ENCODE results near the gene CPLX3. TPM values are rescaled to one million over a fixed set of nuclear protein-coding genes. Genes with fewer than 3 reads are reported as not detected.

The CPLX3 gene
- total and polyA plus RNA-seq, 10 of the 15 experiments (the other 5 are each of a cell fraction or from before 2014, with no cell fraction given), result 0.02 to 0.04 TPM; not detected in 8

DNA sequence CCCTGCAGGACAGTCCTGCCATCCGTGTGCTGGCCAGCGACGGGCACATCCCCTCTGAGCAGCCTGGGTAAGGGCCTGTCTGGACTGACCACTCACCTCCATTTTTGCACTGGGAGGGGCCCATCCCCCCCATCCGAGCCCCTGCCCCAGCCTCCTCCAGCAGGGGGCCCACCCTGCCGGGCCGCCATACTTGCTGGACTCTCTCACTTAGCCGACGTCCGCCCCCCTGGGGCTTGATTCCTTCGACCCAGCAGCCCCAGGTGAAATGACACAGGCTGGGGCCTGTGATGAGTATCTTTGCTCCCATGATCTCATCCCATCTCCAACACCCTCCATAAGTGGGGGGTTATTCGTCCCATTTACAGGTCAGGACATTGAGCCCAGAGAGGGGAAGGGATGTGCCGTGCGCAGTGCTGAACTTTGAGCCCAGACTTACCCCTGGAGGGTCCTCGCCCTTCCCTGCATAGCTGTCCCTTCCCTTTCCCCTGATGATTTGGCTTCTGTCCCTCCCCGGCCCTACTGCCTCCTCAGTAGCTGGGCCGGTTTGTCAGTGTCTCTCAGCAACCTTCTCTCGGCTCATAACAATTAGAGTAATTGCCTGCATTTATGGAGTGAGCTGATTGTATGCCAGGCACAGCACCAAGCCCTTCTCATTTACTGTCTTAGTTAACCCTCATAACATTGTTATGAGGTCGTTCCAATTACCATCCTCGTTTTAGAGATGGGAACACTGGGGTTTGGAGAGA is 9.6 kb upstream of the CPLX3 start (continued):
- no peak for TF ChIP-seq IRF3 (IDR thresholded peaks at IDR 0.05)

DNA sequence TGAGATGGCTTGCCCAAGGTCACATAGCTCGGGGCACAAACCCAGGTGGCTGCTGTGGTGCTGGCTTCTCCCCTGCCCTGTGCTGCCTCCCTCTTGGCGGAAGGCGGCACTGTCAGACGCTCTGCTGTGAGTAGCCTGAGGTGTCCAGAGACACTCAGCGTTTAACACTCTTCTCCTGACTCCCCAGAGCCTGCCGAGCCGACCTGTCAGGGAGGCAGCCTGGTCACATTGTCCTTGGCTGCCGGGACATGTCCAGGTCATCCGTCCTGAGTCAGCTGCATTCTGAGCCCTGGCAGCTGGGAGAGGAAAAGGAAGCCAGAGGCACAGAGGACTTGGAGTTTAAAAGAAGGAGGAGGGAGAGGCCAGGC is 9.1 kb upstream of the CPLX3 start:
- Histone ChIP-seq H3K79me2 (ENCODE audit: control insufficient read depth, insufficient read depth, low read length) (no peaks in the 10 kb centered on the region), H3K36me3 (ENCODE audit: control insufficient read depth in 2 of 2, insufficient read depth in 2 of 2, low read length in 1 of 2) (no peaks in the 10 kb centered on the region), H3K27me3 (replicated peaks in 1 of 2; ENCODE audit: control insufficient read depth in 2 of 2, insufficient read depth in 2 of 2, low read length in 1 of 2) (no peaks in the 10 kb centered on the region), H3K4me1 (ENCODE audit: control insufficient read depth, insufficient read depth, low read length) (peaks cover 16% of the 10 kb centered on the region), H3K4me2 (ENCODE audit: control insufficient read depth, insufficient read depth) (no peak overlapping the region), H3K4me3 (no peak overlapping the region), H4K20me1 (ENCODE audit: control insufficient read depth, insufficient read depth) (no peaks in the 10 kb centered on the region), H3K9me3 (replicated peaks; ENCODE audit: control insufficient read depth, insufficient read depth, low read length) (no peaks in the 10 kb centered on the region), H3K9ac (ENCODE audit: control insufficient read depth, insufficient read depth, low read length) (no peak overlapping the region), H2AFZ (ENCODE audit: control insufficient read depth, low read depth, low read length) (no peak overlapping the region), H3K27ac (ENCODE audit: control insufficient read depth, insufficient read depth) (no peak overlapping the region)
- FAIRE-seq (no peak), ATAC-seq (no peak), DNase-seq (ENCODE audit: low read depth, low spot score) (no peak)
- CTCF ChIA-PET, result interaction anchor here (0.6 to 1.7 kb wide), 5 partner anchors 10 to 183 kb away, joined by 3 to 7 read pairs (median 4); no protein-coding TSS in a partner anchor
- SMC1A ChIA-PET (ENCODE audit: uncharacterized antibody, unreplicated experiment), result no interaction called here
- in situ Hi-C loops (cut with MboI) (no loop called here), intact Hi-C loops (cut with micrococcal nuclease; ENCODE audit: unreplicated experiment) (no loop called here)
- TF ChIP-seq BMI1 (IDR thresholded peaks at IDR 0.05; ENCODE audit: borderline replicate concordance), result no peak
- BruUV-seq (replicated peaks), result no TSS peak
- POLR2A ChIA-PET, result interaction anchor here (1.1 kb wide), 1 partner anchor 26 kb away, joined by 3 read pairs; the partner anchor contains the start of gene ULK3
- RAD21 ChIA-PET (ENCODE audit: unreplicated experiment), result no interaction called here
- WGBS (ENCODE audit: insufficient coverage, insufficient replicate concordance, low lambda C conversion rate, missing lambda C conversion rate), result 69% methylated on average over 9 of the region's 9 CpGs

DNA sequence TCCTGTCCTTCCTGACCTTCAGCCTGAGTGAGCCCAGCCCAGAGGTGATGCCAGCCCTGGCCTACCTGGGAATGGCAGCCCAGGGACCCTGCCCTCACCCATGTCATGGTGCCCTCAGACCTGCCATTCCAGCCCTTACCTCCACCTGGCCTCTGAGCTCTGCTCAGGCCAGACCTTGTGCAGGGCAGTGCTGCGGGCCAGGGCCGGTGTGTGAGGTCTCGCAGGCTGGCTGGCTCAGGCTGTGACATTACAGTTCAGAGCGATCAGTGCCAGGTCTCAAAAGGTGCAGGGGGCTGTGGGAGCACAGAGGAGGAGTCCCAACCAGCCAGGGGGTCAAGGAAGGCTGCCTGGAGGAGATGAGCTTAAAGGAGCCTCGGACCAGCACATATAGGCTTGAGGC is 6.4 kb upstream of the CPLX3 start:
- intact Hi-C loops (cut with micrococcal nuclease; ENCODE audit: unreplicated experiment), result no loop called here
- ChIA-PET CTCF (interaction anchor here (1.5 to 2.3 kb wide), 3 partner anchors 49 to 131 kb away, joined by 3 to 12 read pairs (median 10); no protein-coding TSS in a partner anchor), RAD21 (ENCODE audit: unreplicated experiment) (no interaction called here), POLR2A (interaction anchor here (0.7 kb wide), 1 partner anchor 9 kb away, joined by 4 read pairs; no protein-coding TSS in a partner anchor), SMC1A (ENCODE audit: uncharacterized antibody, unreplicated experiment) (interaction anchor here (1.5 kb wide), 1 partner anchor 47 kb away, joined by 4 read pairs; no protein-coding TSS in a partner anchor)
- Histone ChIP-seq H3K9ac (ENCODE audit: control insufficient read depth, insufficient read depth, low read length) (no peak overlapping the region), H3K79me2 (ENCODE audit: control insufficient read depth, insufficient read depth, low read length) (no peaks in the 10 kb centered on the region), H2AFZ (ENCODE audit: control insufficient read depth, low read depth, low read length) (no peak overlapping the region), H3K27ac (ENCODE audit: control insufficient read depth, insufficient read depth) (no peak overlapping the region), H3K4me2 (ENCODE audit: control insufficient read depth, insufficient read depth) (no peak overlapping the region), H3K4me3 (no peak overlapping the region), H3K9me3 (replicated peaks; ENCODE audit: control insufficient read depth, insufficient read depth, low read length) (no peaks in the 10 kb centered on the region), H3K27me3 (replicated peaks in 1 of 2; ENCODE audit: control insufficient read depth in 2 of 2, insufficient read depth in 2 of 2, low read length in 1 of 2) (peaks cover 0 to under 1% of the 10 kb centered on the region in 2 experiments; a peak in 2 of 4 replicates), H4K20me1 (ENCODE audit: control insufficient read depth, insufficient read depth) (no peaks in the 10 kb centered on the region), H3K4me1 (ENCODE audit: control insufficient read depth, insufficient read depth, low read length) (peaks cover 16% of the 10 kb centered on the region), H3K36me3 (ENCODE audit: control insufficient read depth in 2 of 2, insufficient read depth in 2 of 2, low read length in 1 of 2) (no peaks in the 10 kb centered on the region)
- BruUV-seq (replicated peaks), result no TSS peak
- FAIRE-seq (no peak), ATAC-seq (no peak), DNase-seq (ENCODE audit: low read depth, low spot score) (no peak)
- in situ Hi-C loops (cut with MboI), result no loop called here
- 84% methylated on average over 5 of the region's 5 CpGs for WGBS (ENCODE audit: insufficient coverage, insufficient replicate concordance, low lambda C conversion rate, missing lambda C conversion rate)
- TF ChIP-seq FOXM1 (IDR thresholded peaks at IDR 0.05; ENCODE audit: low read depth, low read length) (no peak), WRNIP1 (IDR thresholded peaks at IDR 0.05; ENCODE audit: borderline replicate concordance, low read depth, low read length) (no peak), SREBF1 (IDR thresholded peaks at IDR 0.05; ENCODE audit: low read length) (no peak), NFIC (IDR thresholded peaks at IDR 0.05; ENCODE audit: low read depth, low read length) (no peak), BACH1 (IDR thresholded peaks at IDR 0.05; ENCODE audit: borderline replicate concordance) (no peak)
- TF ChIP-seq, protein P1, sequence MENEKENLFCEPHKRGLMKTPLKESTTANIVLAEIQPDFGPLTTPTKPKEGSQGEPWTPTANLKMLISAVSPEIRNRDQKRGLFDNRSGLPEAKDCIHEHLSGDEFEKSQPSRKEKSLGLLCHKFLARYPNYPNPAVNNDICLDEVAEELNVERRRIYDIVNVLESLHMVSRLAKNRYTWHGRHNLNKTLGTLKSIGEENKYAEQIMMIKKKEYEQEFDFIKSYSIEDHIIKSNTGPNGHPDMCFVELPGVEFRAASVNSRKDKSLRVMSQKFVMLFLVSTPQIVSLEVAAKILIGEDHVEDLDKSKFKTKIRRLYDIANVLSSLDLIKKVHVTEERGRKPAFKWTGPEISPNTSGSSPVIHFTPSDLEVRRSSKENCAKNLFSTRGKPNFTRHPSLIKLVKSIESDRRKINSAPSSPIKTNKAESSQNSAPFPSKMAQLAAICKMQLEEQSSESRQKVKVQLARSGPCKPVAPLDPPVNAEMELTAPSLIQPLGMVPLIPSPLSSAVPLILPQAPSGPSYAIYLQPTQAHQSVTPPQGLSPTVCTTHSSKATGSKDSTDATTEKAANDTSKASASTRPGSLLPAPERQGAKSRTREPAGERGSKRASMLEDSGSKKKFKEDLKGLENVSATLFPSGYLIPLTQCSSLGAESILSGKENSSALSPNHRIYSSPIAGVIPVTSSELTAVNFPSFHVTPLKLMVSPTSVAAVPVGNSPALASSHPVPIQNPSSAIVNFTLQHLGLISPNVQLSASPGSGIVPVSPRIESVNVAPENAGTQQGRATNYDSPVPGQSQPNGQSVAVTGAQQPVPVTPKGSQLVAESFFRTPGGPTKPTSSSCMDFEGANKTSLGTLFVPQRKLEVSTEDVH (IDR thresholded peaks at IDR 0.05; ENCODE audit: low read depth, partially characterized antibody), result no peak

Measured in GM12878 (cell line).